Stomach (tissue), 9 donors: Measurements from ENCODE around the gene CTSW. TPM values are rescaled to one million over a fixed set of nuclear protein-coding genes. Genes with fewer than 3 reads are reported as not detected.

ENCODE experiments used
- DNase-seq, 2 donors: peaks; one replicate each; pipeline versions ENCODE4 v3.0.0 to v3.0.0-alpha.2; 2013 to 2019
- H3K27ac ChIP-seq, 5 donors: fragments of 200-600 bp in 4 of 5; sonication (generic) in 4 of 5; one replicate each; pipeline ENCODE4 v1.5.1; 2013 to 2019; ENCODE audit warnings: mild to moderate bottlenecking in 1 of 5, moderate library complexity in 1 of 5
- H3K27me3 ChIP-seq, 3 donors: fragments of 200-600 bp; sonication (generic); one replicate each; pipeline ENCODE4 v1.5.1; 2017 to 2019; ENCODE audit warnings: mixed run types in 1 of 3
- H3K36me3 ChIP-seq, 4 donors: fragments of 200-600 bp; sonication (generic); 1 replicate in 3 of 4; 2 replicates in 1 of 4; pipeline ENCODE4 v1.5.1; 2016 to 2019
- H3K4me1 ChIP-seq, 4 donors: fragments of 200-600 bp; sonication (generic); one replicate each; pipeline ENCODE4 v1.5.1; 2016 to 2019
- H3K4me3 ChIP-seq, 4 donors: fragments of 200-600 bp; sonication (generic) in 3 of 4; one replicate each; pipeline ENCODE4 v1.5.1; 2016 to 2019; ENCODE audit warnings: mild to moderate bottlenecking in 1 of 4
- H3K9me3 ChIP-seq, 4 donors: fragments of 200-600 bp; sonication (generic); one replicate each; pipeline ENCODE4 v1.5.1; 2016 to 2019
- EP300 ChIP-seq: sonication (generic); formaldehyde crosslinking; IDR thresholded peaks from one replicate; pipeline ENCODE4 v1.6.1; 2017; ENCODE audit warnings: antibody characterized with exemption
- POLR2A ChIP-seq, 4 donors: fragments of 450-650 bp; IDR thresholded peaks; one replicate each; pipeline ENCODE4 v1.6.1; 2016; ENCODE audit warnings: antibody characterized with exemption in 4 of 4, control low read depth in 2 of 4, mild to moderate bottlenecking in 1 of 4, moderate library complexity in 1 of 4
- POLR2AphosphoS5 ChIP-seq, 3 donors: sonication (generic); formaldehyde crosslinking; IDR thresholded peaks; one replicate each; pipeline ENCODE4 v1.6.1; 2016; ENCODE audit warnings: antibody characterized with exemption in 3 of 3
- WGBS, 5 donors: extraction: QIAGEN DNeasy Blood & Tissue Kit in 3 of 5; methylation state at CpG; one replicate each; pipeline versions ENCODE4 v1.1.5 to v1.1.7; 2013 to 2018; 5-methylcytosine and 5-hydroxymethylcytosine counted together
- intact Hi-C: fragments of 100-400 bp; cut with DNase I; formaldehyde crosslinking; loops from one replicate; pipeline ENCODE4 v1.15.1; 2023; ENCODE audit warnings: low total_unique reads
- polyA plus RNA-seq, 3 donors: library from polyadenylated mRNA; stranded (reverse); fragments of 200-250 nt; gene quantifications; one replicate each; pipeline ENCODE4 v1.2.3, GENCODE V29; 2013
- total RNA-seq, 5 donors: library from RNA; depleted of rRNA; stranded (reverse); fragments of >200 nt; gene quantifications; one replicate each; pipeline versions ENCODE4 v1.1.0 to v1.2.3, GENCODE V29; 2014 to 2016
- TF ChIP-seq, protein P1 (sequence below), 7 experiments: fragments of 450-650 bp in 4 of 7; fragments of 200-600 bp in 3 of 7; sonication (generic) in 3 of 7; IDR thresholded peaks; one replicate each; pipeline ENCODE4 v1.5.1; 2016 to 2019; ENCODE audit warnings: antibody characterized with exemption in 7 of 7, control low read depth in 2 of 7, mild to moderate bottlenecking in 1 of 7
- donor health status: healthy with polysubstance abuse.
- donor health status: Bipolar disorder and iron deficiency.
- donor health status: healthy.

Gene CTSW
- total and polyA plus RNA-seq, 8 donors = 0.43 to 2.7 (median 1.3) TPM; not detected in 2

DNA sequence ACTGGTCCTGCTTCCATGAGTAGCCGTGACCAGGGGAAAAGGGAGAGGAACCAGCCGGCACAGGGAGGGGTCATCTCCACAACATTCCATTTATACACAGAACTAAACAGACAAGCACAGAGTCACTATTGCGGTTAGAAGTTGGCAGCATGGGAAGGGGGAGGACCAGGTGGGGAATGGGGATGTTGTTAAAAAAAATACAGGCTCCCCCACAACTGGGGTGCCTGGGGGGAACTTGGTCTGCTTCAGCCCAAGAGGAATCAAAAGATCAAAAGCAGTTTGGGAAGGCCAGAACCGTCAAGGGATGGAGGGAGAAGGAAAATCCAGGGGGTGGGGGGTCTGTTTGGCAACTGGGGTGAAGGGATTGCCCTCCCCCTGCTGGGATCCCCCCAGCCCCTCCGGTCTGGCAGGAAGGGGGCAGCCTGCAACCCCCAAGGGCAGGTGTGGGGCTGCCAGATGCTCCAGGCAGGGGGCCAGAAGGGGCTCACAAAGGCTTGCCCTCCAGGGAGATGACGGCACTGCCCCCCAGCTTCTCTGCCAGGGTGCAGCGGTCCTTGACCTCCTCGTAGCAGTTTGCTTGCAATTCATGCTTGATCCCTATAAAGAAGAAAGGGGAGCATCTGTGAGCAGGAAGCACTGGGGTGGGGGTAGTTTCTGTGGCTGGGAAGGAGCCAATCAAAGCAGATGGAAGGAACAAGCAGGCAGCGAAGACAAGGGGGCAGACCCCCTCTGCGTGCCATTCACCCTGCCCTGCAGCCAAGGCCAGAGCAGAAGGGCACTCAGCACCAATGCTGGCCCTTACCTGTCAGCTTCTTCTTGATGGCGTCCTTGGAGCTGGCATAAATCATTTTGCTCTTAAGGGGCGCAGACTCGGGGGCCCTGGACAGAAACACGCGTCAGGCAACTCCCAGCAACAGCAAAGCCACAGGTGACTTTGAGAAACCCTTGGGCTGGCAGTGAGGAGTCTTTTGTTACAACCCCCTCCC is 24.5 kb upstream of the CTSW start:
- no peak for DNase-seq

DNA sequence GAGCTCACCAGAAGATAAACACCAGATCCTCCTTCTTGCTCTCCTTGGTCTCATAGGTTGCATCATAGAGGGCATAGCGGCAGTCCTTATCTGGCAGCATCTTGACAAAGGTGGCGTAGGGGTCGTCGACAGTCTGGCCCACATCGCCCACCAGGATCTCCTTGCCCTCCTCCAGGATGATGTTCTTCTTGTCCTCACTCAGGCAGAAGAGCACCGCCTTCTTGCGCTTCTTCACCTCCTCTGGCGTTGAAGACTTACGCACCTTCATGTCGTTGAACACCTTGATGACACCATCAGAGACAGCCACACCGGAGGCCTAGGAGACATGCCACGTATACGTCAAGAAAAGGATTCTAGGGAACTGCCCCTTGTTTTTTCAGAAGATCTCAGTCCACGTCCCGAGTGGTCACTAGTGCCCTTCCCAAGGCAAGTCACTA is 23.7 kb upstream of the CTSW start:
- Histone ChIP-seq H3K4me1 (peaks cover 21 to 73% (median 64%) of the 10 kb centered on the region in 4 donors), H3K36me3 (peaks cover 42 to 56% (median 54%) of the 10 kb centered on the region in 4 donors), H3K4me3 (peak overlapping the region; percentile 94 to 99 (median 99)), H3K9me3 (peaks cover 0 to 7% (median 0%) of the 10 kb centered on the region in 4 donors), H3K27me3 (no peaks in the 10 kb centered on the region), H3K27ac (peak overlapping the region in 4 of 5 donors; percentile 92 to 98 (median 97))
- intact Hi-C loops = no loop called here
- TF ChIP-seq EP300 (no peak), POLR2A (IDR thresholded peaks at IDR 0.05) (no peak), POLR2AphosphoS5 (IDR thresholded peaks at IDR 0.05) (no peak)
- TF ChIP-seq, protein P1, sequence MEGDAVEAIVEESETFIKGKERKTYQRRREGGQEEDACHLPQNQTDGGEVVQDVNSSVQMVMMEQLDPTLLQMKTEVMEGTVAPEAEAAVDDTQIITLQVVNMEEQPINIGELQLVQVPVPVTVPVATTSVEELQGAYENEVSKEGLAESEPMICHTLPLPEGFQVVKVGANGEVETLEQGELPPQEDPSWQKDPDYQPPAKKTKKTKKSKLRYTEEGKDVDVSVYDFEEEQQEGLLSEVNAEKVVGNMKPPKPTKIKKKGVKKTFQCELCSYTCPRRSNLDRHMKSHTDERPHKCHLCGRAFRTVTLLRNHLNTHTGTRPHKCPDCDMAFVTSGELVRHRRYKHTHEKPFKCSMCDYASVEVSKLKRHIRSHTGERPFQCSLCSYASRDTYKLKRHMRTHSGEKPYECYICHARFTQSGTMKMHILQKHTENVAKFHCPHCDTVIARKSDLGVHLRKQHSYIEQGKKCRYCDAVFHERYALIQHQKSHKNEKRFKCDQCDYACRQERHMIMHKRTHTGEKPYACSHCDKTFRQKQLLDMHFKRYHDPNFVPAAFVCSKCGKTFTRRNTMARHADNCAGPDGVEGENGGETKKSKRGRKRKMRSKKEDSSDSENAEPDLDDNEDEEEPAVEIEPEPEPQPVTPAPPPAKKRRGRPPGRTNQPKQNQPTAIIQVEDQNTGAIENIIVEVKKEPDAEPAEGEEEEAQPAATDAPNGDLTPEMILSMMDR (IDR thresholded peaks at IDR 0.05) = no peak
- 77 to 85% (median 78%) methylated on average over 15 of the region's 15 CpGs for WGBS, 5 donors
- no peak for DNase-seq

More for the DNA sequence above, 24.5 kb upstream of the CTSW start:
- 69 to 77% (median 71%) methylated on average over 14 to 15 of the region's 15 CpGs for WGBS, 5 donors
- Histone ChIP-seq H3K27ac (peak overlapping the region in 4 of 5 donors; percentile 4 to 97 (median 33)), H3K36me3 (peaks cover 42 to 64% (median 59%) of the 10 kb centered on the region in 4 donors), H3K4me1 (peaks cover 21 to 70% (median 59%) of the 10 kb centered on the region in 4 donors), H3K27me3 (no peaks in the 10 kb centered on the region), H3K4me3 (peak overlapping the region in 2 of 4 donors; percentile 94 to 99), H3K9me3 (peaks cover 0 to 7% (median 0%) of the 10 kb centered on the region in 4 donors)
- intact Hi-C loops = no loop called here
- TF ChIP-seq, protein P1 (IDR thresholded peaks at IDR 0.05) = no peak
- no peak for TF ChIP-seq POLR2A (IDR thresholded peaks at IDR 0.05)
- no peak for TF ChIP-seq POLR2AphosphoS5 (IDR thresholded peaks at IDR 0.05)
- no peak for TF ChIP-seq EP300

DNA sequence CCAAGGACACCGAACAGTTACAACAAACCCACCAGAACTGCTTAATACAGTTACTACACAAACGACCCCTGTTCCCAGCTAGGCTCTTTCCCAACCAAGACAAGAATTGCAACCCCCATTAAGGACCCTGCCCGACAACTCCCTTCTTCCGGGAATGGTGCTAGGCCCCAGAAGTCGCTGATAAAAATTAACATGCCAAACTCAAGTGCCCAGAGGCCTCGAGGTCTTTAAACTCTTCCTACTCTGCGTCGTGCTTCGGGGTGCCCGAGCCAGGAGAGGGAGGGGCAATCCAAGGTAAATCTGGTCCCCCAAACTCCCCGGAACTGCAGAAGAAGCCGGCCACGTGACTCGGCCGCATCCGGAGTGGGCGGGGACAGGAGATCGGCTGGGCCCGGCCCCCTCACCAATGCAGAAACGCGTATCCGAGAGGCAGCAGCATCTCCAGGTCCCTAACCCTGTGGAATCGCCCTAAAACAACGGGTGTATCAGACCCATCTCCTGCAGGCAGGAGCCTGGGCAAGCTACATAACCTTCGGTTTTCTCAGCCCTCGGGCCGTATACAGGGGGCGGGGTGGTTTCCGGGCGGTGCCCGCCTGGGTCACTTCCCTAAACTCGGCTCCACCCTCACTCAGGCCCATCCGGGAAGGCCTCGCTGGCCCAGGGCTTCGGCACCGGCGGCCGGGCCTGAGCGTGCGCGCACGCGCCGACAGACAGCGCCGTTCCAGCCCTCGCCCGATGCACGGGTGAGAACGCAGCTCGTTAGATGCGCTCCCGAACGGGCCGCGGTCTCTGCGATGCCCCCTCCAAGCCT is 22.7 kb upstream of the CTSW start:
- no peaks in the 10 kb centered on the region for H3K27me3 ChIP-seq
- peak; percentile 84 to 90 for DNase-seq
- H3K27ac ChIP-seq = peak overlapping the region; percentile 92 to 98 (median 97)
- intact Hi-C loops = no loop called here
- 1 to 6% (median 1%) methylated on average over 16 to 57 of the region's 57 CpGs for whole genome bisulfite sequencing, 5 donors
- H3K4me3 ChIP-seq = peak overlapping the region; percentile 94 to 99 (median 99)
- H3K36me3 ChIP-seq = peaks cover 40 to 51% (median 47%) of the 10 kb centered on the region in 4 donors
- peaks cover 30 to 78% (median 73%) of the 10 kb centered on the region in 4 donors for H3K4me1 ChIP-seq
- TF ChIP-seq POLR2A (IDR thresholded peaks at IDR 0.05) (peak in 1 of 4 donors; percentile 7), POLR2AphosphoS5 (IDR thresholded peaks at IDR 0.05) (peak; percentile 24 to 88 (median 79))
- TF ChIP-seq, protein P1 (IDR thresholded peaks at IDR 0.05) = no peak
- no peaks in the 10 kb centered on the region for H3K9me3 ChIP-seq

DNA sequence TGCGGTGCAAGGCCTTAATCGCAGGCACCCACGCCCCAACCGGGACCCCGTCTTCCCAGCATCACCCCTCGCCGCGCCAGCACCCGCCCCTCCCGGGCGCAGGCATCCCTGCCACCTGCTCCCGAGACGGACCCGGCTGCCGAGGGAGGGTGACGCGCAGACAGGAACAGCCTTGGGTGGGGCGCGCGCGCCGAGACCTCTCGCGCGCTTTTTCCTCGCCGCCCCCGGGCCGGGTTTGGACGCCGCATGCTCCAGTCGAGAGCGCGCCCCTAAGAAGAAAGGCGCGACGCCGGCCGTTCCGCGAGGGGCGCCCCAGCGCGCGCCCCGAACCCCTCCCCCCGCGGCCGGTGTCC is 22.2 kb upstream of the CTSW start:
- intact Hi-C loops = no loop called here
- WGBS, 5 donors = 0 to 1% (median 0%) methylated on average over 20 to 49 of the region's 49 CpGs; no CpG with 5 or more reads in 1 of the 5 donors
- H3K4me1 ChIP-seq = peaks cover 34 to 79% (median 76%) of the 10 kb centered on the region in 4 donors

More for the DNA sequence above, 22.2 kb upstream of the CTSW start:
- Histone ChIP-seq H3K36me3 (peaks cover 43 to 51% (median 47%) of the 10 kb centered on the region in 4 donors), H3K9me3 (no peaks in the 10 kb centered on the region), H3K27me3 (no peaks in the 10 kb centered on the region), H3K27ac (peak overlapping the region; percentile 92 to 98 (median 97)), H3K4me3 (peak overlapping the region; percentile 94 to 99 (median 99))
- TF ChIP-seq EP300 (no peak), POLR2AphosphoS5 (IDR thresholded peaks at IDR 0.05) (no peak), POLR2A (IDR thresholded peaks at IDR 0.05) (no peak)
- TF ChIP-seq, protein P1 (IDR thresholded peaks at IDR 0.05) = no peak
- no peak for DNase-seq
